Adrenal gland (tissue), 5 donors: ENCODE data around the gene KRTAP10-12.

Source experiments
- CTCF ChIP-seq, 6 experiments: fragments of 450-650 bp in 4 of 6; fragments of 200-600 bp in 2 of 6; sonication (generic) in 1 of 6; IDR thresholded peaks; 1 replicate in 5 of 6; 2 replicates in 1 of 6; pipeline versions ENCODE4 v1.5.1 to v1.8.0; 2016 to 2021; ENCODE audit warnings: antibody characterized with exemption in 6 of 6, mild to moderate bottlenecking in 2 of 6, moderate library complexity in 1 of 6
- POLR2A ChIP-seq, 2 donors: fragments of 450-650 bp; IDR thresholded peaks; one replicate each; pipeline ENCODE4 v1.6.1; 2017; ENCODE audit warnings: antibody characterized with exemption in 2 of 2, mild to moderate bottlenecking in 2 of 2, moderate library complexity in 1 of 2
- donor health status: DM: no; HTN: no; CAD: no.

GRCh38 chr21:44684483-44684882 lies 12.5 kb upstream of the KRTAP10-12 start:
- TF ChIP-seq CTCF (IDR thresholded peaks at IDR 0.05) (no peak), POLR2A (IDR thresholded peaks at IDR 0.05) (no peak)
